ENCODE measurements around the gene TEX26. TPM values are rescaled to one million over a fixed set of nuclear protein-coding genes. Genes with fewer than 3 reads are reported as not detected.

Gene TEX26
- total and polyA plus RNA-seq, 2 donors (not counting 1 experiment from before 2014, with no cell fraction given) = 0.22 to 0.66 TPM

DNA sequence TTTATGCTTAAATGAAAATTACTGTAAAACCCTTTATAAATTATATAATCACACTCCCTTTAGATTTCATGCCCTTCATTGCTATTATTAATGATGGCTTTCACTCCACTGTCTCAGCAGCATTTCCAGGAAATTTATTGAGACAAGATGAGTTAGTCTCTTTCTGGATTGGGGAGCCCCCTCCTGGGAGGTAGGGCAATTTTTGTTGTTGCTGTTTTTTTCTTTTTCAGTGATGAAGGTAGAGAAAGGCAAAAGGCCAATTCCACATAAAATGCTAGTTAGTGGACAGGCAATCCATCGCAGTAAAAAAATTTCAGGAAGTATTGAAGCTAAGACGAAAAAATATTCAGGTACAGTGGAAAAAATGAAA, 80.2 kb downstream of the TEX26 start:
- TF ChIP-seq EZH2 (IDR thresholded peaks at IDR 0.05; ENCODE audit: low read length, missing control alignments) = no peak
- TF ChIP-seq, protein P1, sequence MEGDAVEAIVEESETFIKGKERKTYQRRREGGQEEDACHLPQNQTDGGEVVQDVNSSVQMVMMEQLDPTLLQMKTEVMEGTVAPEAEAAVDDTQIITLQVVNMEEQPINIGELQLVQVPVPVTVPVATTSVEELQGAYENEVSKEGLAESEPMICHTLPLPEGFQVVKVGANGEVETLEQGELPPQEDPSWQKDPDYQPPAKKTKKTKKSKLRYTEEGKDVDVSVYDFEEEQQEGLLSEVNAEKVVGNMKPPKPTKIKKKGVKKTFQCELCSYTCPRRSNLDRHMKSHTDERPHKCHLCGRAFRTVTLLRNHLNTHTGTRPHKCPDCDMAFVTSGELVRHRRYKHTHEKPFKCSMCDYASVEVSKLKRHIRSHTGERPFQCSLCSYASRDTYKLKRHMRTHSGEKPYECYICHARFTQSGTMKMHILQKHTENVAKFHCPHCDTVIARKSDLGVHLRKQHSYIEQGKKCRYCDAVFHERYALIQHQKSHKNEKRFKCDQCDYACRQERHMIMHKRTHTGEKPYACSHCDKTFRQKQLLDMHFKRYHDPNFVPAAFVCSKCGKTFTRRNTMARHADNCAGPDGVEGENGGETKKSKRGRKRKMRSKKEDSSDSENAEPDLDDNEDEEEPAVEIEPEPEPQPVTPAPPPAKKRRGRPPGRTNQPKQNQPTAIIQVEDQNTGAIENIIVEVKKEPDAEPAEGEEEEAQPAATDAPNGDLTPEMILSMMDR (conservative IDR thresholded peaks at IDR 0.05 in 1 of 2, IDR thresholded peaks at IDR 0.05 in 1 of 2; ENCODE audit: low read depth in 1 of 2, low read length in 2 of 2) = peak; percentile 56 to 60
- no peaks in the 10 kb centered on the region for H3K79me2 ChIP-seq (ENCODE audit: control insufficient read depth, insufficient read depth, low read length)
- no peak overlapping the region for H3K9ac ChIP-seq (ENCODE audit: insufficient read depth, low read length)
- H3K9me3 ChIP-seq (ENCODE audit: control insufficient read depth, insufficient read depth, low read depth, low read length) = no peaks in the 10 kb centered on the region
- H3K4me2 ChIP-seq (ENCODE audit: extremely low read depth, insufficient read depth, low read length) = no peak overlapping the region
- DNase-seq (ENCODE audit: low read depth in 2 of 2) = peak in 1 of 2 donors; percentile 55
- no peaks in the 10 kb centered on the region for H3K4me1 ChIP-seq (ENCODE audit: control insufficient read depth, extremely low read depth, insufficient read depth, low read length)
- no peaks in the 10 kb centered on the region for H4K20me1 ChIP-seq (ENCODE audit: control insufficient read depth, extremely low read depth, insufficient read depth, low read length)
- no peak overlapping the region for H3K4me3 ChIP-seq (replicated peaks in 1 of 4; ENCODE audit: control extremely low read depth in 1 of 4, insufficient read depth in 1 of 4, low read depth in 3 of 4, low read length in 4 of 4)
- no peak overlapping the region for H2AFZ ChIP-seq (ENCODE audit: low read length)
- peaks cover 1% of the 10 kb centered on the region for H3K27me3 ChIP-seq (ENCODE audit: control insufficient read depth, insufficient read depth, low read length)
- H3K36me3 ChIP-seq (ENCODE audit: control insufficient read depth, insufficient read depth, low read length) = no peaks in the 10 kb centered on the region
- no peak overlapping the region for H3K27ac ChIP-seq (ENCODE audit: insufficient read depth, low read length)

DNA sequence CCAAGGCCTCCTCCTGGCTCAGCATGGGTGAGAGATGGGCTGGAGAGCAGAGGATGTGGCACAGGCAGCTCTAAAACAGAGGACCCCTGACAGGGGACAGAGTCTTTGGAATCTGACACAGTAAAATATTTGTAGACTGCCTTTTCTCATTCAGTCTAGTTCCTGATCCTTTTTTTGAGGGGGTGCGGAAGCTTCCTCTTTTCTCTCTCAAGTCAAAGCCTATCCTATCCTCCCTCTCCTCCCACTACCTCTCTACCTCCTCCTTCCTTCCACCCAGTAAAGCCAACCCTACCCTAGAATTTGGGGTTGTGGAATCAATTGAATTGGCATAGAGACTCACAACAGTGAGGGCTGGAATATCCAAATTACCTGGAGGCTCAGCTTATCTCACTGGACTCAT, 82.0 kb downstream of the TEX26 start:
- H3K9ac ChIP-seq (ENCODE audit: insufficient read depth, low read length) = no peak overlapping the region
- TF ChIP-seq EZH2 (IDR thresholded peaks at IDR 0.05; ENCODE audit: low read length, missing control alignments) = no peak
- TF ChIP-seq, protein P1 (conservative IDR thresholded peaks at IDR 0.05 in 1 of 2, IDR thresholded peaks at IDR 0.05 in 1 of 2; ENCODE audit: low read depth in 1 of 2, low read length in 2 of 2) = no peak
- no peak overlapping the region for H2AFZ ChIP-seq (ENCODE audit: low read length)
- H3K4me1 ChIP-seq (ENCODE audit: control insufficient read depth, extremely low read depth, insufficient read depth, low read length) = no peaks in the 10 kb centered on the region
- no peaks in the 10 kb centered on the region for H3K79me2 ChIP-seq (ENCODE audit: control insufficient read depth, insufficient read depth, low read length)
- no peak overlapping the region for H3K4me2 ChIP-seq (ENCODE audit: extremely low read depth, insufficient read depth, low read length)
- H3K9me3 ChIP-seq (ENCODE audit: control insufficient read depth, insufficient read depth, low read depth, low read length) = no peaks in the 10 kb centered on the region
- no peaks in the 10 kb centered on the region for H4K20me1 ChIP-seq (ENCODE audit: control insufficient read depth, extremely low read depth, insufficient read depth, low read length)
- no peak for DNase-seq (ENCODE audit: low read depth in 2 of 2)
- no peak overlapping the region for H3K27ac ChIP-seq (ENCODE audit: insufficient read depth, low read length)
- H3K36me3 ChIP-seq (ENCODE audit: control insufficient read depth, insufficient read depth, low read length) = no peaks in the 10 kb centered on the region
- H3K4me3 ChIP-seq (replicated peaks in 1 of 4; ENCODE audit: control extremely low read depth in 1 of 4, insufficient read depth in 1 of 4, low read depth in 3 of 4, low read length in 4 of 4) = no peak overlapping the region
- no peaks in the 10 kb centered on the region for H3K27me3 ChIP-seq (ENCODE audit: control insufficient read depth, insufficient read depth, low read length)

DNA sequence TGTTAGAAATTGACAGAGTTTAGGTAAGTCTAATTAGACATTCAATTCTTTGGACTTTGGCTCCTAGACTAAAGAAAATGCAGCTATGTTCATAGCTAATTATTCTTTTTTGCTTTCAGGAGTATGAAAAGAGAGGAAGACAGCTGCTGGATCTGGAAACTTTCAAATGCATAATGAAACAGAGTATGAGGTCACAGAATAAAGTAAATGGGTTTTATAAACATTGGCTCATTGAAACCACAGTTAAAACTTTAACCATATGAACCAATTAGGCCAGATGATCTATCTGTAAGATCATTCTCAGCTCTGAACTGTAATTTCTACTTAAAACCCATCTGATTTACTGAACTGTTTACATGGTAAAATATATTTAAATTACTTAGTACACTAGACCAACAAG, 82.7 kb downstream of the TEX26 start:
- Histone ChIP-seq H4K20me1 (ENCODE audit: control insufficient read depth, extremely low read depth, insufficient read depth, low read length) (no peaks in the 10 kb centered on the region), H2AFZ (ENCODE audit: low read length) (no peak overlapping the region), H3K36me3 (ENCODE audit: control insufficient read depth, insufficient read depth, low read length) (no peaks in the 10 kb centered on the region), H3K27me3 (ENCODE audit: control insufficient read depth, insufficient read depth, low read length) (no peaks in the 10 kb centered on the region), H3K4me2 (ENCODE audit: extremely low read depth, insufficient read depth, low read length) (no peak overlapping the region), H3K9ac (ENCODE audit: insufficient read depth, low read length) (no peak overlapping the region), H3K27ac (ENCODE audit: insufficient read depth, low read length) (no peak overlapping the region), H3K4me1 (ENCODE audit: control insufficient read depth, extremely low read depth, insufficient read depth, low read length) (no peaks in the 10 kb centered on the region), H3K79me2 (ENCODE audit: control insufficient read depth, insufficient read depth, low read length) (no peaks in the 10 kb centered on the region), H3K4me3 (replicated peaks in 1 of 4; ENCODE audit: control extremely low read depth in 1 of 4, insufficient read depth in 1 of 4, low read depth in 3 of 4, low read length in 4 of 4) (no peak overlapping the region), H3K9me3 (ENCODE audit: control insufficient read depth, insufficient read depth, low read depth, low read length) (no peaks in the 10 kb centered on the region)
- TF ChIP-seq, protein P1 (conservative IDR thresholded peaks at IDR 0.05 in 1 of 2, IDR thresholded peaks at IDR 0.05 in 1 of 2; ENCODE audit: low read depth in 1 of 2, low read length in 2 of 2) = no peak
- no peak for TF ChIP-seq EZH2 (IDR thresholded peaks at IDR 0.05; ENCODE audit: low read length, missing control alignments)
- DNase-seq (ENCODE audit: low read depth in 2 of 2) = no peak

Data from fibroblast of lung (primary cell).